ENCODE data around the gene TNFRSF4.

The TNFRSF4 gene

GRCh38 chr1:1232796-1233566 lies 19.0 kb upstream of the TNFRSF4 start:
- no peak for DNase-seq (ENCODE audit: low read depth)

GRCh38 chr1:1232208-1232795 lies 18.3 kb upstream of the TNFRSF4 start, which contains the start of gene B3GALT6:
B3GALT6 (plus strand) TSS chr1:1232237; CDS start chr1:1232279, 42 bp downstream.
- peak; percentile 15 for DNase-seq (ENCODE audit: low read depth)

- DNase-seq (ENCODE audit: low read depth) = peak; percentile 98
Observed at GRCh38 chr1:1231400-1232207, 17.7 kb upstream of the TNFRSF4 start, which contains the start of gene SDF4. SDF4 (minus strand) TSS chr1:1232001; CDS start chr1:1228772, 3,229 bp downstream.

GRCh38 chr1:1230656-1231399 lies 16.9 kb upstream of the TNFRSF4 start:
- DNase-seq (ENCODE audit: low read depth) = peak; percentile 80

- no peak for DNase-seq (ENCODE audit: low read depth)
Observed at GRCh38 chr1:1229770-1230169, 15.8 kb upstream of the TNFRSF4 start.

- DNase-seq (ENCODE audit: low read depth) = no peak
Observed at GRCh38 chr1:1228596-1229321, 14.8 kb upstream of the TNFRSF4 start.

- DNase-seq (ENCODE audit: low read depth) = no peak
Observed at GRCh38 chr1:1228187-1228586, 14.2 kb upstream of the TNFRSF4 start.

GRCh38 chr1:1227386-1227785 lies 13.4 kb upstream of the TNFRSF4 start:
- no peak for DNase-seq (ENCODE audit: low read depth)

- no peak for DNase-seq (ENCODE audit: low read depth)
Observed at GRCh38 chr1:1226566-1227362, 12.8 kb upstream of the TNFRSF4 start.

- DNase-seq (ENCODE audit: low read depth) = no peak
Observed at GRCh38 chr1:1225913-1226312, 12.0 kb upstream of the TNFRSF4 start.

- DNase-seq (ENCODE audit: low read depth) = no peak
Observed at GRCh38 chr1:1225238-1225845, 11.4 kb upstream of the TNFRSF4 start.

GRCh38 chr1:1223891-1224290 lies 9.9 kb upstream of the TNFRSF4 start:
- DNase-seq (ENCODE audit: low read depth) = no peak

- DNase-seq (ENCODE audit: low read depth) = no peak
Observed at GRCh38 chr1:1223321-1223720, 9.4 kb upstream of the TNFRSF4 start.

GRCh38 chr1:1222575-1223225 lies 8.7 kb upstream of the TNFRSF4 start:
- DNase-seq (ENCODE audit: low read depth) = no peak

- DNase-seq (ENCODE audit: low read depth) = no peak
Observed at GRCh38 chr1:1221887-1222574, 8.1 kb upstream of the TNFRSF4 start.

- no peak for DNase-seq (ENCODE audit: low read depth)
Observed at GRCh38 chr1:1220197-1220596, 6.2 kb upstream of the TNFRSF4 start.

- DNase-seq (ENCODE audit: low read depth) = no peak
Observed at GRCh38 chr1:1219341-1219740, 5.4 kb upstream of the TNFRSF4 start.

- DNase-seq (ENCODE audit: low read depth) = no peak
Observed at GRCh38 chr1:1218524-1219200, 4.7 kb upstream of the TNFRSF4 start.
